GM18867 (cell line): Measurements from ENCODE around the gene CALHM1.
"Not testable (repeated sequence)": the region's sequence is repeated elsewhere in the genome, so short reads cannot be mapped to it uniquely, and the experiment has no call there.

ENCODE experiments used
- ATAC-seq: cut with Tn5 transposase; IDR thresholded peaks from one replicate; pipeline ENCODE4 v1.9.1; 2021; ENCODE audit warnings: mild to moderate bottlenecking, moderate library complexity; ENCODE audit not compliant: unreplicated experiment

Gene CALHM1

DNA sequence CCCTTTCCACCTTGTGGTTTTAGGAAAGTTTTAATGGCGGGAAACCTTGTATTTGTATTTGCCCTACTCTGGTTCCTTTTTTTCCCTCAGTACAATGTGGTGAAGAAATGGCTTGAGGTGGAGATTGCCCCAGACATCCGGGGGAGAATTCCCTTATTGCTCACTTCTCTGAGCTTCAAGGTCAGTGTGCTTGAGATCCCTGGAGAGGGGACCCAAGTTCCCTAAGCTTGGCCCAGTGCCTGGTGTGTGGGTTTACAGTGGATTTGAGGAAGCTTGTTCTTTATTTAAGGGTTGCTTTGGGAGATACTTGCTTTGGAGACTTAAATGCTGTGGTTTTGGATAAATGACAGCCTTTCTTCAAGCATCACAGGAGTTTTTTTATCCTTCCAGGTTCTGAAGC is 24.8 kb downstream of the CALHM1 start:
- no peak for ATAC-seq

DNA sequence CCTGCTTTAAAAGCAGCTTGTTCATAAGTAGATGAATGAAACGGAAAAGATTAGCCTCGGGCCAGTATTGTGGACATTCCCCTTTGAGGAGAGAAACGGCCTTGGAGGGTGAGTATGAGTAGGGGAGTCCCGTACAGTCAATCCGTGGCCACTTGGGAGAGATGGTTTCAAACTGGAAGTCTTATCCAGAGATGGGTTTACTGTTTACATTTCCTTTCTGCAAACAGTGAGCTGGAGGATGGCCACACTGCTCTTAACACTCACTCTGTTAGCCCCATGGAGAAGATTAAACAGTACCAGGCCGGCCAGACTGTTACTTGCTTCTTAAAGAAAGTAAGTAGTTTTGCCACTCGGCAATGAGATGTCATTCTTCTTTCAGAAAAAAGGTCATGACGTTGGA is 26.8 kb downstream of the CALHM1 start:
- ATAC-seq: no peak

GRCh38 chr10:103429647-103430046 is 29.1 kb downstream of the CALHM1 start:
- ATAC-seq: no peak

GRCh38 chr10:103428989-103429643 is 29.6 kb downstream of the CALHM1 start:
- ATAC-seq: no peak

- ATAC-seq: no peak
These were observed 30.8 kb downstream of the CALHM1 start for GRCh38 chr10:103427866-103428265.

DNA sequence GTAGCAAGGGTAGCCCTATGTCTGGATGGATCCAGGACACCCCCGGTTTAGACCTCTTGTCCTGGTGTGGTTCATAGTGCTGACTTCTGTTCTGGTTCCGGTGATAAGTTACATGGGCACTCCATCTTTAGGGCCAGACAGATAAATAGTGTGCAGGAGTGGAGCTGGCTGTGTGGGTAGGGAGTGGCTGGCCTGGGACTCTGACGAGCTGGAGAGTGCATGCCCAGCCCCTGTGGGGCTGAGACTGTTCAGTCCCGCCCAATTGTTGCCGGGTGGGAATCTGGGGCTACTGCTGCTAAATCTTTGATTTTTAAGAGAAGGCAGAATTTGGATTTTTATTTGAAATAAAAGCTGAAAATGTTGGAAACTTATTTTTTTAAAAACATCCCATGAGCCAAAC is 35.0 kb downstream of the CALHM1 start:
- no peak for ATAC-seq

GRCh38 chr10:103419101-103419500 is 39.6 kb downstream of the CALHM1 start:
- no peak for ATAC-seq

DNA sequence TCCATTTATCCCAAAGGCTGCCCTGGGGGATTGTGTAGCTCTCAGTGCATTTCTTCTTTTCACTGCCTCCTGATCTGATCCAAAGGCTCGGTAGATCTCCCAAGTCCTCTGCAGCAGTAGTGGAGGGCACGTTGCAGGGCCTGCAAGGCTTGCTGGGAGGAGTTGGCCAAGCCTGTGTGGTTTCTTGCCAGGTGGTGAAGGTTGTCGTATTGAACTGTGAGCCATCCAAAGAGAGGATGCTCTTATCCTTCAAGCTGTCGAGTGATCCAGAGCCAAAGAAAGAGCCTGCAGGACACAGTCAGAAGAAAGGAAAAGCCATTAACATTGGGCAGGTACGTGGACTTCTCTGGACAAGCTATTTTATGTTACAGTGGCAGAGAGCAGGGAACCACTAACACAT is 41.1 kb downstream of the CALHM1 start:
- no peak for ATAC-seq

GRCh38 chr10:103417148-103417469 is 41.6 kb downstream of the CALHM1 start:
- ATAC-seq: not testable (repeated sequence)

DNA sequence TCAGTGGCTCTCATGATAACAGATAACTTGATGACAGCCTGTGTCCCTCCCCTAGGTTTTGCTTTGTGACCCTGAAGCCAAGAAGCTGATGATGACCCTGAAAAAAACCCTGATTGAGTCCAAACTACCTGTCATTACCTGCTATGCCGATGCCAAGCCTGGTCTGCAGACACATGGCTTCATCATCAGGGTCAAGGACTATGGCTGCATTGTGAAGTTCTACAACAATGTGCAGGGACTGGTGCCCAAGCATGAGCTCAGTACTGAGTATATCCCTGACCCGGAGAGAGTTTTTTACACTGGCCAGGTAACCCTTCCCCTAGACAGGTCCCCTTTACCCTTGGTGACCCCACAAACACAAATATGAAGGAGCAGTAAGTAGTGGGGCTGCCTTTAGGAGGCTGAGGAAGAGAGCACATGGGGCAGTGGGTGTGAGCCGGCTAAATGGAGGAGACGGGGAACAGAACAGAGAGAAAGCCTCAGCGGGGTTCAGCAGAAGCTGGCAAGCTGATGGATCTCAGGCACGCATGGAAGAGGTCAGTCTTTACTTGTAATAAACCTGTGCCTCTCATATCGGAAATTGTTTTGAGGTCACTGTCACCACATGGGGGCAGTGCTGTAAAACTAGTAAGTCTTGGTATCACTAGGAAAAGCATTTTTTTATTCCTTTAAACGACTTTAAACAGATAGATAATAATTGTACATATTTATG is 42.1 kb downstream of the CALHM1 start:
- ATAC-seq: no peak

DNA sequence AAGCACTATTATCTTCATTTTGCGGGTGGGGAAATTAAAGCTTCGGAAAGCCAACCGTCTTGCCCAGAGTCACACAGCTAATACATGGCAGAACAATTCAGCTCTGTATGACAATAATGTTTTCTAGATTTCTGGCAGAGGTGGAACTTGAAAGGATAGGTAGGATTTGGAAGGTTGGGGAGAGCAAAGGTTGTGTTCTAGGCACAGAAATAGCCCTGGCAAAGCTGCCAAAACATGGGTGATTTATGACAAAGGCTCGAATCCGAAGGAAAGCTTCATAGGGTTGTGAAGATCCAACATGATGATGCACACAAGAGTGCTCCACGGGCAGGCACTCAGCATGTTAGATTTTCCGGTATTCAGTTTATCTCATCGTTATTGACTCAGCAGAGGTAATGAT is 43.1 kb downstream of the CALHM1 start:
- no peak for ATAC-seq

- no peak for ATAC-seq
These were observed 45.1 kb downstream of the CALHM1 start for GRCh38 chr10:103413564-103413963.
